ENCODE results near the gene JCAD. TPM values are rescaled to one million over a fixed set of nuclear protein-coding genes. Genes with fewer than 3 reads are reported as not detected.

Gene JCAD
- total RNA-seq, 1 experiment from 2014 or later, result 0.77 TPM

GRCh38 chr10:30091136-30091535 lies 31.8 kb upstream of the JCAD start:
- Histone ChIP-seq H3T11ph (ENCODE audit: low read length) (no peak overlapping the region), H4K5ac (ENCODE audit: insufficient read length, low read depth, low read length) (no peak overlapping the region), H2BK15ac (ENCODE audit: low read depth, low read length) (no peak overlapping the region), H3K79me1 (ENCODE audit: insufficient read depth, low read depth, low read length, poor library complexity, severe bottlenecking) (no peaks in the 10 kb centered on the region), H3K4ac (ENCODE audit: low read depth, low read length) (no peak overlapping the region), H4K8ac (replicated peaks; ENCODE audit: insufficient read length, low read depth, low read length) (no peak overlapping the region), H3K4me2 (ENCODE audit: insufficient read depth, insufficient read length, low read length) (no peak overlapping the region), H2BK120ac (ENCODE audit: low read depth, low read length, poor library complexity, severe bottlenecking) (no peak overlapping the region), H3K27me3 (ENCODE audit: insufficient read depth, low read length) (no peaks in the 10 kb centered on the region), H3K9ac (ENCODE audit: extremely low read depth, insufficient read length, low read length) (no peak overlapping the region), H2AFZ (ENCODE audit: low read length) (no peak overlapping the region), H3K27ac (ENCODE audit: insufficient read length, low read depth, low read length) (no peak overlapping the region), H2BK5ac (ENCODE audit: insufficient read length, low read length) (no peak overlapping the region), H3K14ac (ENCODE audit: insufficient read depth, low read length) (no peak overlapping the region), H3K4me1 (ENCODE audit: insufficient read depth, low read length) (no peaks in the 10 kb centered on the region; the same call in 1 of the 2 replicates), H3K9me3 (ENCODE audit: control insufficient read depth, low read depth, low read length) (no peaks in the 10 kb centered on the region), H3K56ac (ENCODE audit: insufficient read length, low read depth, low read length) (no peak overlapping the region), H2AK5ac (ENCODE audit: insufficient read length, low read length) (no peak overlapping the region), H4K91ac (ENCODE audit: insufficient read length, low read depth, low read length) (no peak overlapping the region), H3K23ac (ENCODE audit: insufficient read length, low read depth, low read length) (no peak overlapping the region), H3K79me2 (ENCODE audit: insufficient read depth, low read length) (no peaks in the 10 kb centered on the region), H2BK12ac (ENCODE audit: insufficient read length, low read depth, low read length) (no peak overlapping the region), H2BK20ac (ENCODE audit: low read depth, low read length, poor library complexity, severe bottlenecking) (no peak overlapping the region), H4K20me1 (ENCODE audit: control insufficient read depth, insufficient read depth, insufficient read length) (no peaks in the 10 kb centered on the region), H3K18ac (ENCODE audit: insufficient read length, low read depth, low read length) (no peak overlapping the region), H3K23me2 (ENCODE audit: insufficient read length, low read depth, low read length, poor library complexity, severe bottlenecking) (no peaks in the 10 kb centered on the region)
- Mint-ChIP-seq H3K27ac (no peak overlapping the region), H3K27me3 (ENCODE audit: low read depth) (no peaks in the 10 kb centered on the region; the same call in 1 of the 2 replicates), H3K36me3 (ENCODE audit: insufficient read depth in 1 of 3, low read depth in 3 of 3) (no peaks in the 10 kb centered on the region; a peak in 1 of 7 replicates), H3K4me1 (peaks cover 14 to 16% of the 10 kb centered on the region in 2 experiments), H3K9me3 (no peaks in the 10 kb centered on the region), H3K4me3 (no peak overlapping the region)
- TF ChIP-seq CTCF (conservative IDR thresholded peaks at IDR 0.05), result no peak
- WGBS (ENCODE audit: extremely low coverage, insufficient read length, low lambda C conversion rate), result no CpG with 5 or more reads among the region's 4 CpGs
- no peak for DNase-seq
